HG03354 (cell line): ENCODE results near the gene ADAT3.
"Not testable (repeated sequence)": the region's sequence is repeated elsewhere in the genome, so short reads cannot be mapped to it uniquely, and the experiment has no call there.

Source experiments
- ATAC-seq: cut with Tn5 transposase; IDR thresholded peaks from one replicate; pipeline ENCODE4 v1.9.1; 2021; ENCODE audit warnings: mild to moderate bottlenecking; ENCODE audit not compliant: unreplicated experiment, poor library complexity, severe bottlenecking

The ADAT3 gene

GRCh38 chr19:1865172-1866010, 39.8 kb upstream of the ADAT3 start:
- no peak for ATAC-seq

GRCh38 chr19:1866693-1867348, 38.4 kb upstream of the ADAT3 start:
- ATAC-seq: no peak

- ATAC-seq: no peak
Measured at GRCh38 chr19:1867349-1867724, 37.9 kb upstream of the ADAT3 start.

GRCh38 chr19:1868971-1869370, 36.2 kb upstream of the ADAT3 start:
- ATAC-seq: no peak

- ATAC-seq: no peak
Measured at GRCh38 chr19:1871140-1871597, 34.0 kb upstream of the ADAT3 start.

GRCh38 chr19:1871630-1872029, 33.6 kb upstream of the ADAT3 start:
- ATAC-seq: no peak

- no peak for ATAC-seq
Measured at GRCh38 chr19:1872807-1873523, 32.2 kb upstream of the ADAT3 start.

- no peak for ATAC-seq
Measured at GRCh38 chr19:1873524-1874473, 31.4 kb upstream of the ADAT3 start.

GRCh38 chr19:1874554-1875185, 30.5 kb upstream of the ADAT3 start:
- no peak for ATAC-seq

- ATAC-seq: peak; percentile 7
Measured at GRCh38 chr19:1875265-1875645, 29.9 kb upstream of the ADAT3 start.

GRCh38 chr19:1875646-1876495, 29.3 kb upstream of the ADAT3 start:
- ATAC-seq: peak; percentile 90

GRCh38 chr19:1876496-1877279, 28.5 kb upstream of the ADAT3 start:
- ATAC-seq: peak; percentile 30

GRCh38 chr19:1877280-1877660, 27.9 kb upstream of the ADAT3 start:
- ATAC-seq: not testable (repeated sequence)

- not testable (repeated sequence) for ATAC-seq
Measured at GRCh38 chr19:1878583-1878982, 26.6 kb upstream of the ADAT3 start.

- not testable (repeated sequence) for ATAC-seq
Measured at GRCh38 chr19:1879982-1880381, 25.2 kb upstream of the ADAT3 start.

- ATAC-seq: no peak
Measured at GRCh38 chr19:1880611-1881392, 24.4 kb upstream of the ADAT3 start.
